HG03354 (cell line): Measurements from ENCODE around the gene ARHGEF3.
A peak's percentile ranks its signal among the peaks of the same experiment; 100 is the strongest.
"Not testable (repeated sequence)": the region's sequence is repeated elsewhere in the genome, so short reads cannot be mapped to it uniquely, and the experiment has no call there.

Experiments used
- ATAC-seq: cut with Tn5 transposase; IDR thresholded peaks from one replicate; pipeline ENCODE4 v1.9.1; 2021; ENCODE audit warnings: mild to moderate bottlenecking; ENCODE audit not compliant: unreplicated experiment, poor library complexity, severe bottlenecking

Gene ARHGEF3

DNA sequence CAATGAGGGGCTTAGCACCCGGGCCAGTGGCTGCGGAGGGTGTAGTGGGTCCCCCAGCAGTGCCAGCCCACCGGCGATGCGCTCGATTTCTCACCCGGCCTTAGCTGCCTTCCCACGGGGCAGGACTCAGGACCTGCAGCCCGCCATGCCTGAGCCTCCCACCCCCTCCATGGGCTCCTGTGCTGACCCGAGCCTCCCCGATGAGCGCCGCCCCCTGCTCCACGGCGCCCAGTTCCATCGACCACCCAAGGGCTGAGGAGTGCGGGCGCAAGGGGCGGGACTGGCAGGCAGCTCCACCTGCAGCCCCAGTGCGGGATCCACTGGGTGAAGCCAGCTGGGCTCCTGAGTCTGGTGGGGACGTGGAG, 109.8 kb downstream of the ARHGEF3 start:
- not testable (repeated sequence) for ATAC-seq

- no peak for ATAC-seq
Measured at GRCh38 chr3:56691165-56692000, 110.4 kb downstream of the ARHGEF3 start.

DNA sequence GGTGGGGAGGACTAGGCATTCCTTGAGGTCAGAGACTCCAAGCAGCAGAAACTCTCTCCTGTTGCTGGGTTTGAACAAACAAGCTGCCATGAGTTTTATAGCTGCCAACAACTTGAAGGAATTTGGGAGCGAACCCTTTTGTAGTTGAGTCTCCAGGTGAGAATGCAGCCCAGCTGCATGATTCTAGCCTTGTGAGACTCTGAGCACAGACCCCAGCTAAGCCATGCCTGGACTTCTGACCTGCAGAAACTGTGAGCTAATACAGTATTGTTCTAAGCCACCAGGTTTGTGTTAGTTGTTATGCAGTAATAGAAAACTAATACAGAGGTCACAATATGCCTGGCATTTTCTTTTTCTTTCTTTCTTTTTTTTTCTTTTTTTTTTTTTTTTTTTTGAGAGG, 112.4 kb downstream of the ARHGEF3 start:
- ATAC-seq, result no peak

- peak; percentile 59 for ATAC-seq
Measured at GRCh38 chr3:56688191-56688590, 113.6 kb downstream of the ARHGEF3 start.

DNA sequence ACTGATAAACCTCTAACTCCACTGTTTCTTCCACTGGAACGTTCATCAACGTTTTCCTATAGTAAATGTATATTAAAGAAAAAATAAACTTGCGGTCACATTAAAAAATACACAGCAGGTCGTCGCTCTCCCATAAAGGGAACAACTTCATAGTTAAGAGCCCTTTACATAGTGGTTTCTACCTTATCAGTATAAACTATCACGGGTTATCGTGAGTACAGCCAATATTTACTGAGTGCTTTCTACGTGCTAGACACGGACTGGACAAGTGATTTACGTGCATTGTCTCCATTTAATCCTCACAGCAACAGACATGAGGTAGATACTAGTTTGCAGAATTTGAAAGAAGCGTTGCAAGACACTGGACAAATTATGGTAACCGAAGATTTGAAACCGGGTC, 117.7 kb downstream of the ARHGEF3 start:
- no peak for ATAC-seq

DNA sequence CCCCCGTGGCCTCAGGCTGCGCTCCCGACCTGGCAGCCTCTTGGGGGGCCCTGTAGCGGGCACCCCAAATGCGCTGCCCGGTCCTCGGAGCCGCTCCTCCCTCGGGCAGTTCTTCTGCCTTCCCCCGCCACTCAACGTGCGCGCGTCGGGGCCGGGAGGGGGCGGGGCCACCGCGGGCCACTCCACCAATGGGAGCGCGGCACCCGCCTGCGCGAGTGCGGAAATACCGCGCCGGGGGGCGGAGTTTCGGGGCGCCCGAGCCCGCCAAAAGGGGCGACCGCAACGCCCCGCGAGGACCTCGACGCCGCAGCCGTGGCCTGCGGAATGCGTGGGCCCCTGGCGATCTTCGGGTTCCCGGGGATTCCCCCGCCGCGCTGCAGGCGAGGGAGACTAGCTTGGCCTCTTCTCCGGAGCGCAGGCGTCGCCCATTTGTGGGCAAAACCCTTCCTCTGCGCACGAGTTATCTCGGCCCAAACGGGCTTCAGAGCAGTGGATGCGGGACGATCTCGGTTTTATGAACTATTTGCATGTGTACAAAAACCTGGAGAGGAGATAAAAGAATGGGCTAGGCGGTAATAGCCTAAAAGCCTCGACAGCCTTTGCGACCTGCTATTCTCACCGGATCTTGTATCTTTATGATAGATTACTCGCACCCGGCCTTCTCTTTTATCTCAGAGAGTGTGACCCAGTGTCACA, 118.5 kb downstream of the ARHGEF3 start, which contains the start of gene TASOR:
Gene TASOR, minus strand, starts transcription at position 144 of the 696 bp plus-strand sequence. CDS start 259 bp downstream, outside the sequence.
- peak; percentile 80 for ATAC-seq

- ATAC-seq, result peak; percentile 81
Measured at GRCh38 chr3:56682462-56683121, 119.2 kb downstream of the ARHGEF3 start.

GRCh38 chr3:56681984-56682461, 119.7 kb downstream of the ARHGEF3 start:
- ATAC-seq, result no peak

GRCh38 chr3:56680054-56680580, 121.6 kb downstream of the ARHGEF3 start:
- no peak for ATAC-seq
